ENCODE results near the gene CFAP20.

Gene CFAP20

GRCh38 chr16:58105631-58106030, 23.6 kb downstream of the CFAP20 start:
- no peak for TF ChIP-seq NFIC (IDR thresholded peaks at IDR 0.05)
- TF ChIP-seq YY1 (IDR thresholded peaks at IDR 0.05; ENCODE audit: low read depth): no peak
- TF ChIP-seq ZBTB7A (IDR thresholded peaks at IDR 0.05; ENCODE audit: low read depth): no peak
- no peak for TF ChIP-seq CEBPB (IDR thresholded peaks at IDR 0.05)
- TF ChIP-seq TEAD4 (IDR thresholded peaks at IDR 0.05): no peak
- TF ChIP-seq TCF12 (IDR thresholded peaks at IDR 0.05; ENCODE audit: low read depth): no peak
- TF ChIP-seq EP300 (IDR thresholded peaks at IDR 0.05; ENCODE audit: borderline replicate concordance): no peak
- TF ChIP-seq EGR1 (IDR thresholded peaks at IDR 0.05): no peak
- no peak for TF ChIP-seq CREB1 (IDR thresholded peaks at IDR 0.05; ENCODE audit: low read depth)
- no peak for TF ChIP-seq TAF1 (IDR thresholded peaks at IDR 0.05; ENCODE audit: low read depth)
- TF ChIP-seq, protein P1, sequence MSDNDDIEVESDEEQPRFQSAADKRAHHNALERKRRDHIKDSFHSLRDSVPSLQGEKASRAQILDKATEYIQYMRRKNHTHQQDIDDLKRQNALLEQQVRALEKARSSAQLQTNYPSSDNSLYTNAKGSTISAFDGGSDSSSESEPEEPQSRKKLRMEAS (IDR thresholded peaks at IDR 0.05): no peak
- TF ChIP-seq FOXM1 (IDR thresholded peaks at IDR 0.05; ENCODE audit: borderline replicate concordance, low read depth): no peak
- TF ChIP-seq, protein P2, sequence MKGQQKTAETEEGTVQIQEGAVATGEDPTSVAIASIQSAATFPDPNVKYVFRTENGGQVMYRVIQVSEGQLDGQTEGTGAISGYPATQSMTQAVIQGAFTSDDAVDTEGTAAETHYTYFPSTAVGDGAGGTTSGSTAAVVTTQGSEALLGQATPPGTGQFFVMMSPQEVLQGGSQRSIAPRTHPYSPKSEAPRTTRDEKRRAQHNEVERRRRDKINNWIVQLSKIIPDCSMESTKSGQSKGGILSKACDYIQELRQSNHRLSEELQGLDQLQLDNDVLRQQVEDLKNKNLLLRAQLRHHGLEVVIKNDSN (IDR thresholded peaks at IDR 0.05): no peak
- TF ChIP-seq RAD21 (IDR thresholded peaks at IDR 0.05; ENCODE audit: low read depth): no peak

- TF ChIP-seq FOXM1 (IDR thresholded peaks at IDR 0.05; ENCODE audit: borderline replicate concordance, low read depth): no peak
- TF ChIP-seq TAF1 (IDR thresholded peaks at IDR 0.05; ENCODE audit: low read depth): no peak
- no peak for TF ChIP-seq TEAD4 (IDR thresholded peaks at IDR 0.05)
- TF ChIP-seq, protein P1 (IDR thresholded peaks at IDR 0.05): no peak
- TF ChIP-seq RAD21 (IDR thresholded peaks at IDR 0.05; ENCODE audit: low read depth): no peak
- no peak for TF ChIP-seq CREB1 (IDR thresholded peaks at IDR 0.05; ENCODE audit: low read depth)
- TF ChIP-seq EGR1 (IDR thresholded peaks at IDR 0.05): no peak
- no peak for TF ChIP-seq REST (IDR thresholded peaks at IDR 0.05; ENCODE audit: low read depth)
- TF ChIP-seq YY1 (IDR thresholded peaks at IDR 0.05; ENCODE audit: low read depth): no peak
- no peak for TF ChIP-seq EP300 (IDR thresholded peaks at IDR 0.05; ENCODE audit: borderline replicate concordance)
- TF ChIP-seq, protein P2 (IDR thresholded peaks at IDR 0.05): no peak
- TF ChIP-seq CEBPB (IDR thresholded peaks at IDR 0.05): no peak
- no peak for TF ChIP-seq ZBTB7A (IDR thresholded peaks at IDR 0.05; ENCODE audit: low read depth)
- TF ChIP-seq TCF12 (IDR thresholded peaks at IDR 0.05; ENCODE audit: low read depth): no peak
- TF ChIP-seq NFIC (IDR thresholded peaks at IDR 0.05): no peak
These were observed 26.4 kb downstream of the CFAP20 start for GRCh38 chr16:58102665-58103392.

DNA sequence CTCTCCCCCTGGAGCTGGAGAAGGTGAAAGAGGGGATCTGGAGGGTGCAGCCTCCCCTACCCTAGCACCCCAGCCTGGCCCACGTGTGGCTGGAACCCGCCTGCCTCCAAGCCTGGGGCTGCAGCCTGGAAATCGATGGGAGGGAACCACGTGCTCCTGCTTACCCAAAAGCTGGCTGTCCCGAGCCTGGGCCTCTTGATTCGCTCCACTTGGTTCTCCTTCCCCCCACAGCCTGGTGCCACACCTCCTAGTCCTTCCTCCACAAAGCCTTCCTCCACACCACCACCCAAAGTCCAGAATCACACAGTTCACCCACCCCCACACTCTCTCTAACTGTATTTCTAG, 29.3 kb downstream of the CFAP20 start:
- TF ChIP-seq EP300 (IDR thresholded peaks at IDR 0.05; ENCODE audit: borderline replicate concordance): no peak
- TF ChIP-seq YY1 (IDR thresholded peaks at IDR 0.05; ENCODE audit: low read depth): no peak
- TF ChIP-seq REST (IDR thresholded peaks at IDR 0.05; ENCODE audit: low read depth): no peak
- no peak for TF ChIP-seq NFIC (IDR thresholded peaks at IDR 0.05)
- no peak for TF ChIP-seq TAF1 (IDR thresholded peaks at IDR 0.05; ENCODE audit: low read depth)
- TF ChIP-seq, protein P2 (IDR thresholded peaks at IDR 0.05): no peak
- no peak for TF ChIP-seq EGR1 (IDR thresholded peaks at IDR 0.05)
- TF ChIP-seq CEBPB (IDR thresholded peaks at IDR 0.05): no peak
- no peak for TF ChIP-seq TCF12 (IDR thresholded peaks at IDR 0.05; ENCODE audit: low read depth)
- TF ChIP-seq RAD21 (IDR thresholded peaks at IDR 0.05; ENCODE audit: low read depth): no peak
- TF ChIP-seq FOXM1 (IDR thresholded peaks at IDR 0.05; ENCODE audit: borderline replicate concordance, low read depth): no peak
- TF ChIP-seq, protein P1 (IDR thresholded peaks at IDR 0.05): no peak
- no peak for TF ChIP-seq CREB1 (IDR thresholded peaks at IDR 0.05; ENCODE audit: low read depth)
- TF ChIP-seq TEAD4 (IDR thresholded peaks at IDR 0.05): no peak
- TF ChIP-seq ZBTB7A (IDR thresholded peaks at IDR 0.05; ENCODE audit: low read depth): no peak

DNA sequence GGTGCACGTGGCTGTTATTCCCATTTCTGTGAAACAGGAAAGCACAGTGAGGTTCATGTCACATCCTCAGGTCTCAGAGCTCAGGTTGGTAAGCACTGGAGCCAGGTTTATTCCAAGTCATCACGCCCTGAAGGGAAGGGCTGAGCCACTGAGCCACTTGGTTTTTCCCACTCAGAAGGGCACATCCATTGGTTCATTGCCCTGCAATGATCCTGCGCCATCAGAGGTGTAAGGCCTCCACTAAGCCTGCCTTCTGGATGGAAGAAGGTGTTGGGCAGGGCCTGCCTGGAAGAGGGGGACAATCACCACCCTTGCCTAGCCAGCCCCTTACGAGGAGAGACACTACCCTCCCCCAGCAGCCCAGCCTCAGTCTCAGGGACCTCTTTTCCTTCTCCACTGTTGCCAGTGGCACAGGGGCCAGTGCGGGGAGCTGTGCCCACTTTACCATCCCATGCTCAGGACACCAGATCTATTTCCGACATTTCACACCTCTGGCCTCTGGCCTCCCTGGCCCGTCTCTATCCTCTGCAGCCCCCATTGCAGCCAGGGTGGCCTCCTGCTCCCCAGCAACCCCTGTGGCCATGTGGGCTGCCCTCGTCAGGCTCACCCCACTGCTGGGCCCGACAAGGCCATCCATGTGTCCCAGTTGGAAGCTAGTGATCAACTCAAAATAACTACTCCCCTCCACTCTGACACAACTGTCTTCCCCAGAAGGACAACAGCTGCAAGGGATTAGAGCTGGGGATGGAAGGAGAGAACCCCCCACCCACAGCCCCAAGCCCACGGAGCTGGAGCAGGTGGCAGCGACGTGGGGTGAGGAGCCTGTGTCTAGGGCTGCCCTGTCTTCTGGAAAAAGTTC, 29.9 kb downstream of the CFAP20 start:
- TF ChIP-seq REST (IDR thresholded peaks at IDR 0.05; ENCODE audit: low read depth) (no peak), CEBPB (IDR thresholded peaks at IDR 0.05) (no peak), NFIC (IDR thresholded peaks at IDR 0.05) (no peak), TCF12 (IDR thresholded peaks at IDR 0.05; ENCODE audit: low read depth) (no peak), TEAD4 (IDR thresholded peaks at IDR 0.05) (no peak)

All from Ishikawa (cell line).